GM12878 (cell line): ENCODE results near the gene PCSK1.

Experiments used
- CEBPB ChIP-seq, 2 experiments: fragments of 150-350 bp in 1 of 2; IDR thresholded peaks; 2 replicates each; pipeline ENCODE4 v1.6.1; 2012 to 2014; ENCODE audit warnings: low read depth in 2 of 2, low read length in 2 of 2, borderline replicate concordance in 1 of 2, inconsistent platforms in 1 of 2
- CTCF ChIP-seq, 3 experiments: IDR thresholded peaks in 2 of 3; conservative IDR thresholded peaks in 1 of 3; 2 replicates each; pipeline ENCODE4 v1.5.1; 2011; ENCODE audit warnings: low read depth in 3 of 3, low read length in 3 of 3, mild to moderate bottlenecking in 3 of 3, control low read depth in 2 of 3, moderate library complexity in 2 of 3, inconsistent platforms in 1 of 3, mixed read lengths in 1 of 3; ENCODE audit not compliant: control insufficient read depth in 2 of 3, insufficient read depth in 1 of 3; ENCODE audit errors: extremely low read depth in 1 of 3
- MYC ChIP-seq: IDR thresholded peaks from 2 replicates; pipeline ENCODE4 v1.6.1; 2011; ENCODE audit warnings: mild to moderate bottlenecking, low read length, moderate library complexity, inconsistent platforms; ENCODE audit not compliant: insufficient read depth, insufficient replicate concordance, insufficient read length, severe bottlenecking
- NFYB ChIP-seq: IDR thresholded peaks from 2 replicates; pipeline ENCODE4 v1.6.1; 2011; ENCODE audit warnings: low read depth, mild to moderate bottlenecking, low read length, improper control_type of control experiment, moderate library complexity; ENCODE audit not compliant: insufficient read depth
- PML ChIP-seq: IDR thresholded peaks from 2 replicates; pipeline ENCODE4 v1.6.1; 2012; ENCODE audit warnings: low read length, inconsistent platforms
- RAD21 ChIP-seq: IDR thresholded peaks from 2 replicates; pipeline ENCODE4 v1.6.1; 2011; ENCODE audit warnings: mild to moderate bottlenecking, low read depth, low read length, moderate library complexity; ENCODE audit not compliant: insufficient read depth
- ZNF274 ChIP-seq: IDR thresholded peaks from one replicate; pipeline ENCODE4 v1.8.0; 2011; ENCODE audit not compliant: insufficient read length, insufficient read depth
- TF ChIP-seq, protein P1 (sequence below): IDR thresholded peaks from 2 replicates; pipeline ENCODE4 v1.6.1; 2012; ENCODE audit warnings: low read depth, low read length, improper control_type of control experiment
- TF ChIP-seq, protein P2 (sequence below): fragments of 450-650 bp; IDR thresholded peaks from 2 replicates; pipeline ENCODE4 v1.6.1; 2017; ENCODE audit warnings: mild to moderate bottlenecking

DNA sequence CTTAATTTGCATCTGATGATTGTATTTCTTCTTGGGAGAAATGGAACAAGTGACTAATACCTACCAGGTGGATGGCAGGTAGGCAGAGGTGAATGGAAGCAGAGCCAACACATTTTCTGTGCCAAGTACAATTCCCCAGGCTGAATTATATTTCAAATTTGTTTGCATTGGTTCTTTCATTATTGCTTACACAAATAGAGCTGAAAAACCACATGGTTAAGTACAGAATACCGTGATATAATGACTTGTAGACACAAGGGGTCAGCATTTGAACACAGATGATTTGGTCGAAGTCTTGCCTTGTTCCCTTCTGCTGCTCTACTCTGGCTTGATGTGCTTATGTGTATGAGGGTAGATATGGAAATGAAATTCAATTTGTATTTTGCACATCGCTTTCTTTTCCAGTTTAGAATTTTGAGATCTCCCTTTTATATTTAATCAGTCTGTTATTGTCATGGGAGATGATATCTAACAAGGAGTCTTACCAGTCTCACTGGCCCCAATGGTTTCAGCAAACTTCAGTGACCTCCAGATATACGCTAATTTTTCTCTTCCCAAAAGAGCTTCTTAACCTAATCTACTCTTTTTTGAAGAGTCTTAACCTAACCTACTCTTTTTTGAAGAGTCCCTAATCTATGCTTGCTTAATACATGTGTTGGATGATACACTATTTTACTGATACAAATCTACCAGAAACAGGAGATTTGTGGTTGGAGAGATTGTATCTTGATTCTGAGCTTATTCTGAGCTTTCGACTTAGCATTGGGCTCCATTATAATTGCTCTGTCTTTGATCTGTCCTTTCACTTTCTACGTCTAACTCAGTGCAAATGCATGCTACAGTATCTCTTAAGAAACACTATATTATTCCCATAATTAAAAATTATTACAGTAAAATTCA is 88.1 kb downstream of the PCSK1 start:
- TF ChIP-seq ZNF274 (no peak), CEBPB (IDR thresholded peaks at IDR 0.05; ENCODE audit: borderline replicate concordance in 1 of 2, low read depth in 2 of 2, low read length in 2 of 2) (no peak), RAD21 (peak; percentile 89), CTCF (IDR thresholded peaks at IDR 0.05 in 2 of 3, conservative IDR thresholded peaks at IDR 0.05 in 1 of 3; ENCODE audit: control insufficient read depth in 2 of 3, extremely low read depth in 1 of 3, insufficient read depth in 1 of 3, low read depth in 3 of 3, low read length in 3 of 3) (peak; percentile 37 to 79 (median 66); a peak in 5 of 6 replicates), MYC (no peak), PML (no peak), NFYB (no peak)
- TF ChIP-seq, protein P1, sequence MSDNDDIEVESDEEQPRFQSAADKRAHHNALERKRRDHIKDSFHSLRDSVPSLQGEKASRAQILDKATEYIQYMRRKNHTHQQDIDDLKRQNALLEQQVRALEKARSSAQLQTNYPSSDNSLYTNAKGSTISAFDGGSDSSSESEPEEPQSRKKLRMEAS = no peak
- TF ChIP-seq, protein P2, sequence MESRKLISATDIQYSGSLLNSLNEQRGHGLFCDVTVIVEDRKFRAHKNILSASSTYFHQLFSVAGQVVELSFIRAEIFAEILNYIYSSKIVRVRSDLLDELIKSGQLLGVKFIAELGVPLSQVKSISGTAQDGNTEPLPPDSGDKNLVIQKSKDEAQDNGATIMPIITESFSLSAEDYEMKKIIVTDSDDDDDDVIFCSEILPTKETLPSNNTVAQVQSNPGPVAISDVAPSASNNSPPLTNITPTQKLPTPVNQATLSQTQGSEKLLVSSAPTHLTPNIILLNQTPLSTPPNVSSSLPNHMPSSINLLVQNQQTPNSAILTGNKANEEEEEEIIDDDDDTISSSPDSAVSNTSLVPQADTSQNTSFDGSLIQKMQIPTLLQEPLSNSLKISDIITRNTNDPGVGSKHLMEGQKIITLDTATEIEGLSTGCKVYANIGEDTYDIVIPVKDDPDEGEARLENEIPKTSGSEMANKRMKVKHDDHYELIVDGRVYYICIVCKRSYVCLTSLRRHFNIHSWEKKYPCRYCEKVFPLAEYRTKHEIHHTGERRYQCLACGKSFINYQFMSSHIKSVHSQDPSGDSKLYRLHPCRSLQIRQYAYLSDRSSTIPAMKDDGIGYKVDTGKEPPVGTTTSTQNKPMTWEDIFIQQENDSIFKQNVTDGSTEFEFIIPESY = no peak
